Panc1 (cell line): ENCODE data around the gene PPP1R1C. TPM values are rescaled to one million over a fixed set of nuclear protein-coding genes. Genes with fewer than 3 reads are reported as not detected.

Experiments used
- ATAC-seq: fragments of 200-7000 bp; cut with Tn5 transposase; 2 replicates; pipeline ENCODE4 v1.9.1; 2020; ENCODE audit warnings: mild to moderate bottlenecking, moderate library complexity
- BruUV-seq: library from RNA; stranded (reverse); fragments of 400-500 nt; replicated peaks from 2 replicates; lab custom pipeline; 2021; lab: Mats Ljungman, UMichigan
- CTCF ChIA-PET: fragments of 300-600 bp; sonication (Branson Sonifier 250); formaldehyde crosslinking; loops from one replicate; lab custom pipeline; 2022; ENCODE audit warnings: antibody characterized with exemption; lab: Charles Lee
- POLR2A ChIA-PET: fragments of 300-600 bp; sonication (Branson Sonifier 250); formaldehyde crosslinking; loops from one replicate; lab custom pipeline; 2022; ENCODE audit warnings: antibody characterized with exemption; lab: Charles Lee
- DNase-seq: peaks from one replicate; pipeline ENCODE4 v3.0.0-alpha.2; 2010; ENCODE audit warnings: low read depth, low spot score
- H3K27ac ChIP-seq: 2 replicates; pipeline ENCODE4 v1.5.1; 2011; ENCODE audit warnings: mild to moderate bottlenecking, low read length, inconsistent platforms
- H3K27me3 ChIP-seq: fragments of 200-500 bp; sonication (Bioruptor generic); 2 replicates; pipeline ENCODE4 v1.6.0; 2014; ENCODE audit warnings: low read length, inconsistent platforms; ENCODE audit not compliant: control insufficient read depth, insufficient read depth
- H3K36me3 ChIP-seq: fragments of 200-500 bp; sonication (Bioruptor generic); 2 replicates; pipeline ENCODE4 v1.5.1; 2014; ENCODE audit warnings: inconsistent platforms, mild to moderate bottlenecking, low read length, moderate library complexity; ENCODE audit not compliant: control insufficient read depth, insufficient read depth
- H3K4me1 ChIP-seq: 2 replicates; pipeline ENCODE4 v1.5.1; 2011; ENCODE audit warnings: inconsistent platforms, mild to moderate bottlenecking, low read length, moderate library complexity; ENCODE audit not compliant: control insufficient read depth, insufficient read depth
- H3K4me3 ChIP-seq, 2 experiments: 2 replicates each; pipeline ENCODE4 v1.5.1; 2011 to 2012; ENCODE audit warnings: low read depth in 2 of 2, low read length in 2 of 2, mild to moderate bottlenecking in 2 of 2, inconsistent platforms in 1 of 2, moderate library complexity in 1 of 2
- H3K9me3 ChIP-seq: fragments of 200-500 bp; sonication (Bioruptor generic); 2 replicates; pipeline ENCODE4 v1.5.1; 2014; ENCODE audit warnings: low read depth, mild to moderate bottlenecking, inconsistent platforms, low read length, moderate library complexity; ENCODE audit not compliant: control insufficient read depth, insufficient read depth
- CTCF ChIP-seq: fragments of 450-650 bp; IDR thresholded peaks from 2 replicates; pipeline ENCODE4 v1.5.1; 2017; ENCODE audit warnings: mild to moderate bottlenecking
- POLR2AphosphoS5 ChIP-seq: IDR thresholded peaks from 2 replicates; pipeline ENCODE4 v1.6.1; 2012; ENCODE audit warnings: mild to moderate bottlenecking, low read depth, low read length, moderate library complexity
- SIN3A ChIP-seq: IDR thresholded peaks from 2 replicates; pipeline ENCODE4 v1.6.1; 2012; ENCODE audit warnings: low read depth, mild to moderate bottlenecking, low read length, moderate library complexity, borderline replicate concordance; ENCODE audit not compliant: insufficient read depth
- TCF7L2 ChIP-seq: IDR thresholded peaks from 2 replicates; pipeline ENCODE4 v1.6.1; 2011; ENCODE audit warnings: mild to moderate bottlenecking, low read depth, low read length, inconsistent platforms
- in situ Hi-C: cut with HindIII; loops from 2 replicates; pipeline ENCODE4 v1.10.0; 2016; ENCODE audit warnings: low sequenced_read_pairs, low pct_unique_long_range_greater_than_20kb
- intact Hi-C: fragments of 100-400 bp; cut with micrococcal nuclease; formaldehyde crosslinking; loops from one replicate; pipeline ENCODE4 v1.10.0; 2022; ENCODE audit not compliant: unreplicated experiment
- total RNA-seq: library from RNA; stranded (reverse); gene quantifications from one replicate; pipeline ENCODE4 v1.2.1, GENCODE V29; 2021; ENCODE audit not compliant: unreplicated experiment
- TF ChIP-seq, protein P1 (sequence below), 2 experiments: IDR thresholded peaks; 2 replicates each; pipeline ENCODE4 v1.6.1; 2011 to 2012; ENCODE audit warnings: low read depth in 2 of 2, control low read depth in 1 of 2, low read length in 1 of 2, mild to moderate bottlenecking in 1 of 2, moderate library complexity in 1 of 2; ENCODE audit not compliant: insufficient read depth in 1 of 2

Gene PPP1R1C
- total RNA-seq, 1 experiment from 2014 or later: 2.6 TPM

DNA sequence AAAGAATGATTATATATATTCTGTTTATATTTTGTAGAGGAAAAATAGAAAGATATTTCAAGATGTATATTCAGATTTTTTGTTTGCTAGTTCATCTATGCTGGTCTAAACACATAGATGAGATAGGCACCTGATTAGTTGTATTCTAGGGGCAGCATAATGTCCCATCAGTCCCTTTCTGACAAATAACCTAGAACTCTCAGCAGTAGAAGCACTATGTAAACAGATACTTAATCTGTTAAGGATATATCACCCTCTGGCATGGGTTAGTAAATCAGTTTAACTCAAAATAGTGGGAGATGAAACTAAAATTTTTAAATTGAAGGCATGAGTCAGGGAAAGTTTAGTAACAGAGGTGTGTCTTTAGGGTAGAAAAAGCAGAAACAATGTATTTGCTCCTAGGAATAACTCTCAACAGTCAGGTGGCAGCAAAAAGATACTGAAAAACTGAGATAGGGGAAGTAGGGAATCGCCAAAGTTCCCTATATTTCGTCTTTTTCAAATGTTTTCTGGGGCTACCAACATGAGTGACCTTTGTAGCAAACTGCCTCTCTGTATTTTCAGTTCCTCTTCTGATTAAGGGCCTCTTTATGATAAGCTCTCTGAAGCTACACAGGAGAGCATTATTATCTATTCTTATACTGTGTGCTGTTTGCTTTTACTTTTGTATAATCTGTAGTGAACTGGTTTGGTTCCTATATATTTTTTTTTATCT is 5.7 kb downstream of the PPP1R1C start:
- intact Hi-C loops: no loop called here
- BruUV-seq: no TSS peak
- Histone ChIP-seq H3K4me1 (no peaks in the 10 kb centered on the region), H3K27ac (no peak overlapping the region), H3K36me3 (no peaks in the 10 kb centered on the region), H3K27me3 (no peaks in the 10 kb centered on the region), H3K4me3 (no peak overlapping the region), H3K9me3 (no peaks in the 10 kb centered on the region)
- ChIA-PET CTCF (no interaction called here), POLR2A (no interaction called here)
- no peak for TF ChIP-seq CTCF
- DNase-seq (no peak), ATAC-seq (no peak)
- in situ Hi-C loops: no loop called here

GRCh38 chr2:181992776-181993175 is 7.1 kb downstream of the PPP1R1C start:
- no peaks in the 10 kb centered on the region for H3K4me1 ChIP-seq
- H3K27ac ChIP-seq: no peak overlapping the region
- ChIA-PET POLR2A (no interaction called here), CTCF (no interaction called here)
- no peaks in the 10 kb centered on the region for H3K27me3 ChIP-seq
- intact Hi-C loops: no loop called here
- TF ChIP-seq SIN3A: no peak
- TF ChIP-seq, protein P1, sequence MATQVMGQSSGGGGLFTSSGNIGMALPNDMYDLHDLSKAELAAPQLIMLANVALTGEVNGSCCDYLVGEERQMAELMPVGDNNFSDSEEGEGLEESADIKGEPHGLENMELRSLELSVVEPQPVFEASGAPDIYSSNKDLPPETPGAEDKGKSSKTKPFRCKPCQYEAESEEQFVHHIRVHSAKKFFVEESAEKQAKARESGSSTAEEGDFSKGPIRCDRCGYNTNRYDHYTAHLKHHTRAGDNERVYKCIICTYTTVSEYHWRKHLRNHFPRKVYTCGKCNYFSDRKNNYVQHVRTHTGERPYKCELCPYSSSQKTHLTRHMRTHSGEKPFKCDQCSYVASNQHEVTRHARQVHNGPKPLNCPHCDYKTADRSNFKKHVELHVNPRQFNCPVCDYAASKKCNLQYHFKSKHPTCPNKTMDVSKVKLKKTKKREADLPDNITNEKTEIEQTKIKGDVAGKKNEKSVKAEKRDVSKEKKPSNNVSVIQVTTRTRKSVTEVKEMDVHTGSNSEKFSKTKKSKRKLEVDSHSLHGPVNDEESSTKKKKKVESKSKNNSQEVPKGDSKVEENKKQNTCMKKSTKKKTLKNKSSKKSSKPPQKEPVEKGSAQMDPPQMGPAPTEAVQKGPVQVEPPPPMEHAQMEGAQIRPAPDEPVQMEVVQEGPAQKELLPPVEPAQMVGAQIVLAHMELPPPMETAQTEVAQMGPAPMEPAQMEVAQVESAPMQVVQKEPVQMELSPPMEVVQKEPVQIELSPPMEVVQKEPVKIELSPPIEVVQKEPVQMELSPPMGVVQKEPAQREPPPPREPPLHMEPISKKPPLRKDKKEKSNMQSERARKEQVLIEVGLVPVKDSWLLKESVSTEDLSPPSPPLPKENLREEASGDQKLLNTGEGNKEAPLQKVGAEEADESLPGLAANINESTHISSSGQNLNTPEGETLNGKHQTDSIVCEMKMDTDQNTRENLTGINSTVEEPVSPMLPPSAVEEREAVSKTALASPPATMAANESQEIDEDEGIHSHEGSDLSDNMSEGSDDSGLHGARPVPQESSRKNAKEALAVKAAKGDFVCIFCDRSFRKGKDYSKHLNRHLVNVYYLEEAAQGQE (IDR thresholded peaks at IDR 0.05; ENCODE audit: insufficient read depth in 1 of 2, low read depth in 2 of 2, low read length in 1 of 2): no peak
- no peak for TF ChIP-seq TCF7L2
- TF ChIP-seq POLR2AphosphoS5: no peak
- no peak for TF ChIP-seq CTCF
- H3K36me3 ChIP-seq: no peaks in the 10 kb centered on the region
- in situ Hi-C loops: no loop called here
- H3K9me3 ChIP-seq: no peaks in the 10 kb centered on the region
- no TSS peak for BruUV-seq
- ATAC-seq (no peak), DNase-seq (no peak)
- H3K4me3 ChIP-seq: no peak overlapping the region
